Parathyroid adenoma (tissue), 2 donors: ENCODE results near the gene AHI1.
A peak's percentile ranks its signal among the peaks of the same experiment; 100 is the strongest.

Experiments
- H2AFZ ChIP-seq: fragments of 300-600 bp; sonication (generic); one replicate; pipeline ENCODE4 v1.7.0; 2017; ENCODE audit warnings: antibody characterized with exemption, mild to moderate bottlenecking
- H3K27ac ChIP-seq: fragments of 300-600 bp; sonication (generic); one replicate; pipeline ENCODE4 v1.7.0; 2017
- H3K27me3 ChIP-seq: fragments of 300-600 bp; sonication (generic); one replicate; pipeline ENCODE4 v1.7.0; 2017; ENCODE audit warnings: low read length; ENCODE audit not compliant: control insufficient read depth, insufficient read depth
- H3K36me3 ChIP-seq: fragments of 300-600 bp; sonication (generic); one replicate; pipeline ENCODE4 v1.7.0; 2017; ENCODE audit warnings: low read length; ENCODE audit not compliant: control insufficient read depth, insufficient read depth
- H3K4me1 ChIP-seq: fragments of 300-600 bp; sonication (generic); one replicate; pipeline ENCODE4 v1.7.0; 2017; ENCODE audit warnings: control low read depth
- H3K4me2 ChIP-seq: fragments of 300-600 bp; sonication (generic); one replicate; pipeline ENCODE4 v1.7.0; 2017; ENCODE audit warnings: low read length
- H3K4me3 ChIP-seq: fragments of 300-600 bp; sonication (generic); one replicate; pipeline ENCODE4 v1.7.0; 2017; ENCODE audit warnings: low read depth, low read length
- H3K79me2 ChIP-seq: fragments of 300-600 bp; sonication (generic); one replicate; pipeline ENCODE4 v1.7.0; 2017; ENCODE audit warnings: control low read depth
- H3K9ac ChIP-seq: fragments of 300-600 bp; sonication (generic); one replicate; pipeline ENCODE4 v1.7.0; 2017; ENCODE audit warnings: mild to moderate bottlenecking
- H3K9me3 ChIP-seq: fragments of 300-600 bp; sonication (generic); one replicate; pipeline ENCODE4 v1.7.0; 2017; ENCODE audit warnings: low read length; ENCODE audit not compliant: control insufficient read depth
- CTCF ChIP-seq: fragments of 300-600 bp; sonication (generic); IDR thresholded peaks from one replicate; pipeline ENCODE4 v1.7.0; 2017; ENCODE audit warnings: antibody characterized with exemption, mild to moderate bottlenecking
- donor health status: primary hyperparathyroidism.

Gene AHI1

GRCh38 chr6:135497412-135498184 is at the start of gene AHI1:
Gene AHI1 (minus strand): TSS chr6:135497740. CDS start chr6:135492237, 5,503 bp downstream.
- Histone ChIP-seq H3K27ac (peak within 1 kb of the TSS; percentile 95), H3K36me3 (no peaks in the 10 kb centered on the region), H3K4me1 (peaks cover 10% of the 10 kb centered on the region), H3K27me3 (no peaks in the 10 kb centered on the region), H2AFZ (peak within 1 kb of the TSS; percentile 79), H3K9ac (peak within 1 kb of the TSS; percentile 78), H3K4me2 (peak within 1 kb of the TSS; percentile 87), H3K79me2 (peaks cover 7% of the 10 kb centered on the region), H3K4me3 (peak within 1 kb of the TSS; percentile 88), H3K9me3 (no peaks in the 10 kb centered on the region)
- peak; percentile 20 for TF ChIP-seq CTCF

GRCh38 chr6:135546680-135547418 is 49.3 kb upstream of the AHI1 start:
- Histone ChIP-seq H3K27me3 (no peaks in the 10 kb centered on the region), H3K4me1 (no peaks in the 10 kb centered on the region), H3K9me3 (no peaks in the 10 kb centered on the region), H2AFZ (no peak overlapping the region), H3K27ac (no peak overlapping the region), H3K79me2 (no peaks in the 10 kb centered on the region), H3K4me2 (no peak overlapping the region), H3K36me3 (no peaks in the 10 kb centered on the region), H3K9ac (no peak overlapping the region), H3K4me3 (no peak overlapping the region)
- TF ChIP-seq CTCF = no peak

GRCh38 chr6:135546206-135546605 is 48.7 kb upstream of the AHI1 start:
- Histone ChIP-seq H3K27me3 (no peaks in the 10 kb centered on the region), H2AFZ (no peak overlapping the region), H3K4me2 (no peak overlapping the region), H3K4me3 (no peak overlapping the region), H3K9ac (no peak overlapping the region), H3K79me2 (no peaks in the 10 kb centered on the region), H3K9me3 (no peaks in the 10 kb centered on the region), H3K36me3 (no peaks in the 10 kb centered on the region), H3K27ac (no peak overlapping the region), H3K4me1 (no peaks in the 10 kb centered on the region)
- no peak for TF ChIP-seq CTCF

GRCh38 chr6:135540207-135540840 is 42.8 kb upstream of the AHI1 start:
- H3K9ac ChIP-seq = no peak overlapping the region
- no peak overlapping the region for H3K4me2 ChIP-seq
- no peaks in the 10 kb centered on the region for H3K9me3 ChIP-seq
- H3K79me2 ChIP-seq = no peaks in the 10 kb centered on the region
- H3K27me3 ChIP-seq = no peaks in the 10 kb centered on the region
- H3K27ac ChIP-seq = no peak overlapping the region
- H3K4me1 ChIP-seq = peaks cover 15% of the 10 kb centered on the region
- peak; percentile 12 for TF ChIP-seq CTCF
- H3K4me3 ChIP-seq = no peak overlapping the region
- H2AFZ ChIP-seq = no peak overlapping the region
- no peaks in the 10 kb centered on the region for H3K36me3 ChIP-seq
